Measurements from ENCODE around the gene UNC119.
"Not testable (repeated sequence)": the region's sequence is repeated elsewhere in the genome, so short reads cannot be mapped to it uniquely, and the experiment has no call there.

UNC119 gene

DNA sequence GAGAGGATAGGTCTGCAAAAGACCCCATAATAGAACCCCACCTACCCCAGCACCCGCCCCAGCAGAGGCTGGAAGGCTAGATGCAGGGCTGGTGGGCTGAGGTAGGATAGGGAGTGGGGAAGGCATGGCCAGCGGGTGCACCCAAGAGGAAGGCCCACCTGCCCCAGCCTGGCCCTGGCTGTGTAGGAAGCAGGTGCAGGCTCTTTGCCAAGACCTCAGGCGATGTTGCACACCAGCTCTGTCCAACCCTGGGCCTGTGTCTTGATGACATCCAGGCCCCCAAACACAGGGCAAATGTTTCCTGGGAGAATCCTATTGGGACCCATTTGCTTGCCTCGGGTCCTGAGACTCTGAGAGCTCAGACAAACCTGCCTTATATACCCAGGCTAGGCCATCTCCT is 12.2 kb downstream of the UNC119 start:
- DNase-seq, result no peak

DNA sequence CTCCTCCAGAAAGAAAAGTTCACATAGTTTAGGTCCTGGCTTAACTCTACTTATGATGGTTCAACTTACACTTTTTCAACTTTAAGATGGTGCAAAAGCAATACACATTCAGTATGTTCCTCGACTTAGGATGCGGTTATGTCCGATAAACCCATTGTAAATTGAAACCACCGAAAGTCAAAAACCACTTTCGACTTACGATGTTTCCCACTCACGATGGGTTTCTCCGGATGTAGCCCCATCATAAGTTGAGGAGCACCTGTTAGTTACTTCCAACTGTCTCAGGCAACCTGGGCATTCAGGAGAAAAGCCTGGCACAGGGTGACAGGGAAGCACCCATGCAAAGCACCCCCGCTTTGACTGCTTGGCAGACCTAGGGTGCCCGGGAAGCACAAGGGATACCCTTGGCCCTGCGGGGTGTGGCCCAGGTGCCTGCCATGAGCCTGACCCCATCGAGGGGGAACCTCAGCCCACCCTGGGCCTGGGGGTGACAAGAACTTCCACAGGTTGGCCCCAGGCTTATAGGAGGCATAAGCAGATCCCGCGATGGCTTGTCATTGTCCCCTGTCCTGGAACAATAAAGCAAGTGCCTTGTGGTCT is 14.0 kb downstream of the UNC119 start:
- DNase-seq, result no peak

DNA sequence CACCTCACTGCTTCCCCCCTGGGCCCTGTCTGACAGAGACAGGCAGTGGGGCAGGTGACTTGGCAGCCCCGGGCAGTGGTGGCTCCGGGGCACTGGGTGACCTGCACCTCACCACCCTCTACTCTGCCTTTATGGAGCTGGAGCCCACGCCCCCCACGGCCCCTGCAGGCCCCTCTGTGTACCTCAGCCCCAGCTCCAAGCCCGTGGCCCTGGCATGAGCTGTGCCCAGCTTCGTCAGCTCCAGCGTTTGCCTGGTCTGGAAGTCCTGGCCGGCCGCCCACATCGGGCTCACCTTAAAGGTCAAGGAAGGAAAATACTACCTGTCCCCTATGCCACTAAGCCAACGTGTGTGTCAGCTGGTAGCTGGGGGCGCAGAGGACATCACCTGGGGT is 15.2 kb downstream of the UNC119 start:
- no peak for DNase-seq

DNA sequence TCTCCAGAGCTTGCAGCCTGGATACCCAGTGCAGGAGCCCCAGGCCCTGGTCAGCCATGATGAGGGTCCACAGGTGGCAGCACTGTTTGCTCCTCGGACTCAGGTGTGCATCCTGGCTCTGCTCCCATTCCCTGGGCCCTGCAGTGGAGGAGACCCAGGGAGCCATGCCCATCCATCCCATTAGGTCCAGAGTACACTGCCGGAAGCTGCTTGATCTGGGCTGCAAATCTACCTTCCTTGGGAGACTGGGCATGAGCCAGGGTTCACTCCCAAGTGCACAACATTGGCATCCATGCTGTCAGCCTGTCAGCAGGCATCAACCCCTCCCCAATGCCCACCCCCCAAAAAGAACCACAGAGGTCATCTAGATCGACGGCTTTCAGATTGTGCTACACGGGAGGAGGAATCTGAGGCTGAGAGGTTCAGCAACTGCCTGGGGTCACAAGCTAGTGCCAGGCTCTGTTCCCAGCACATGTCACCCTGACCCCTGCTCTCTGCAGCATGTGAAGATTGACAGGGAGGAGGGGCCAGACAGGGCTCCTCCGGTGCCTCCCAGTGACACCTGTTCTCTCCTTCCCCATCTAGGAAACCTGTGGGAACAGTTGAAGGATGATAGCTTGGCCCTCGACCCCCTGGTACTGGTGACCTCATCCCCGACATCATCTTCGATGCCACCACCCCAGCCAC is 15.7 kb downstream of the UNC119 start:
- DNase-seq, result no peak

DNA sequence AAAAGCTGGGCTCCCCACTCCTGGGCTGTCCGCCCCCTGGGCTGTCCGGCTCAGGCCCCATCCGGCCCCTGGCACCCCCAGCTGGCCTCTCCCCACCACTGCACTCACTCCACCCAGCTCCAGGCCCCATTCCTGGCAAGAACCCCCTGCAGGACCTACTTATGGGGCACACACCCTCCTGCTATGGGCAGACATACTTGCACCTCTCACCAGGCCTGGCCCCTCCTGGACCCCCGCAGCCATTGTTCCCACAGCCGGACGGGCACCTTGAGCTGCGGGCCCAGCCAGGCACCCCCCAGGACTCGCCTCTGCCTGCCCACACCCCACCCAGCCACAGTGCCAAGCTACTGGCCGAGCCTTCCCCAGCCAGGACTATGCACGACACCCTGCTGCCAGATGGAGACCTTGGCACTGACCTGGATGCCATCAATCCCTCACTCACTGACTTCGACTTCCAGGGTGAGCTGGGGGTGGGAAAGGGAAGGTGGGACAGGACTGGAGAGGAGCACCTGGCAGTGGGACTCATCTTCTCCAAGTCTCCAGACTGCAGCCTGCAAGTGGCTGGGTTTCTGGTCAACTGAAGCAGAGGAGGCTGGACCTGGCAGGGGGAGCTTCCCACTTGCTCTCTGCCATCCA is 17.6 kb downstream of the UNC119 start:
- DNase-seq, result no peak

DNA sequence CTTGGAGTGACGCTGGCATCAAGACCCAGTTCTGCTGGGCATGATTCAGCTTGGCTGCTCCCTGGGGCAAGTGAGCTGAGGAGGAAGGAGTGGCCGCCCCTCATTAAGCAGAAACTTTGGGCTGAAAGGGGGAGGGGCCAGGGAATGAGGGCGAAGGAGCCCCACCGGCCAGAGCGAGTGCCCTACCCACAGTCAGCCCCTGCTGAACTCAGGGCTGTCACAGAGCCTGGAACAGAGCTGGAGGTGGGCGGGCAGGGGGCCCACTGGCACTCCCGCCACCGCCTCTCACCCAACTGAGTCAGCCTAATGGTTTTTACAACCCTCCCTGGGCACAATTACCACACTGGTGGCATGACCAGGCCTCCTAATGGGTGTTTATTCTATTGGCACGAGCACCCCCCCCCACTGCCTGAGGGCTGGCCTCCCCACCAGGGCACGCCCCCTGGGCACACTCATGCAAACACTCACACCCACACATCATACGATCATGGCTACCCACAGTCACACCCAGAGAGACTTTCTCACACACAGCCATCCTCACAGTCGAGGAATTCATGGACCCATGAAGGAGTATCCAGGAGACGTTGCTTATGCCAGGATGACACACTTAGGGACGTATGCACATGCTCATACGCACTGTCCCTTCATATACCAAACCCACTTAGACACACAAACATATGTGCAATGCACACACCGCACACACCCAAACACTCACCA is 19.2 kb downstream of the UNC119 start:
- no peak for DNase-seq

- no peak for DNase-seq
Measured at GRCh38 chr17:28532050-28532960, 20.1 kb downstream of the UNC119 start.

DNA sequence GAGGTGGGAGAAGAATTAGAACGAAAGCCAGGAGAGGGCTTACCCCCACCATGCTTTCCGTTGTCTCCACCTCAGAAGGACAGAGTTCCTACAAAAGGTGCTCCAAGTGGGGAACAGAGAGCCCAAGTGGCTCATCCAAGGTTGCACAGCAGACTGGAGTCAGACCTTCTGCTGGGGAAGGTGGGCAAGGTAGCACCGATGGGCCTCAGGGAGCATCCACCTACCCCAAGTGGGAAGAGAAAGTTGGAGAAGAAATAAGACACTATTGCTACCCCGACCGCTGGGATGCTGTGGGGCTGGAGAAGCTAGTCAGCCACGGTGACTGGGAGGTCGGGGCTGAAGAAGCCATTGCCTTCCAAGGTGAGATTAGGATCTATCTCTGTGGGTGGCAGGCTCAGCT is 21.5 kb downstream of the UNC119 start:
- DNase-seq, result no peak

DNA sequence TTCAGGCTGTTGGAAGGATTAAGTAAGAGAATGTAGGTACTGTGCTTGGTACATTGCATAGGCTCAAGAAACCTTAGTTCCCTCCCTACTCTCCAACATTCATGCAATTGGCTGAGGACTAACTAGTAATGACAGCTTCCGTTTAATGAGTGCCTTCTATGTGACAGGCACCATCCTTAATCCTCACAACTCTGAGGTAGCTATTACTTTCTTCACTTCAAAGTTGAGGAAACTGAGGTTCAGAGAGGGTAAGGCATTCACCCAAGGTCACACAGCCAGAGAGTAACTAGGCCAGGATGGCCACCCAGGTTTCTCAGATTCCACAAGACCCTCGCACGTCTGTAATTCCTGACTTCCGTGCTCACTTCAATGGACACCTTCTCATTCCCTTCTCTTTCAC is 22.2 kb downstream of the UNC119 start:
- no peak for DNase-seq

DNA sequence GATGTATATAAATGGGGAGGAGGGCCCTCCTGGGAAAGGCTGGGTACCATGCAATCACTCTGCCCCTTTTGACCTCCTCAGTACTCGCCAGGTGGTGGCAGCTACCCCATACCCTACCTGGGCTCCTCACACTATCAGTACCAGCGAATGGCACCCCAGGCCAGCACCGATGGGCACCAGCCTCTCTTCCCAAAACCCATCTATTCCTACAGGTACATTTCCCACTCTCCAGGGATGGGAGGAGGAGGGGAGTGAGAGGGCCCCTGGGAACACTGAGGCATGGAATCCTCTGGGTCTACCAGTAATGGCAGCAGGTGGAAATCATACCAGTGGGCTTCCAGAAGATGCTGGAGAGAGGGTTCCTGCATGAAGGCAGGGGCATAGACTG is 23.4 kb downstream of the UNC119 start:
- DNase-seq, result no peak

DNA sequence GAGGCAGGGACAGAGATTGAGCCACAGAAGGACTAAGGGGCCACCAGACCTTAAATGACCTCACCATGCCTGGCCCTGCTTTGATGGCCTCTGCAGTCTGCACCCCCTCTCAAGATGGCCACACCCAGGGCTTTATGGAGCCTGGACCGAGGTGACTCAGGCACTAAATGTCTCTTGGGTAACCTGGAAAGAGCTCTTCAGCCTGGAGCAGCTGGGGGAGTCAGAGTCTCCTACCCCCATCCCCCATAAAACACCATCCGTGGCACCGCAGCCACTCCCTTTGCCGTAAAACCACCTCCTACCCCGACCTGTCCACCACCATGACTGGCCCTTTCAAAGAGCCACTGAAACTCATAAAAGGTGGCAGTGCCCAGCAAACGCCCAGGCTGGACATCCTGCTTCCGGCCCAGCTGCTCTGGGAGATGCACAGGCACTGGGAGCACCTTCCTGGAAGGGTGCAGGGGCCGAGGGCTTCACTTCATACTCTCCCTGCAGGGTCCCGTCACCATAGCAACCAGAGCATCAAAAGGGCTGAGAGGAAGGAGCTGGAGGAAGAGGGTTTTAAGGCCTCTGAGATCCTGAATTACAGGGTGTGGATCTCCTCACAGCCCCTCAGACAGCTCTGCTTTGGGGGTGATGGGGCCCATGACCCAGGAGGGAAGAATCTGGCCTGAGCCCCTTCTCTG is 24.0 kb downstream of the UNC119 start:
- no peak for DNase-seq

DNA sequence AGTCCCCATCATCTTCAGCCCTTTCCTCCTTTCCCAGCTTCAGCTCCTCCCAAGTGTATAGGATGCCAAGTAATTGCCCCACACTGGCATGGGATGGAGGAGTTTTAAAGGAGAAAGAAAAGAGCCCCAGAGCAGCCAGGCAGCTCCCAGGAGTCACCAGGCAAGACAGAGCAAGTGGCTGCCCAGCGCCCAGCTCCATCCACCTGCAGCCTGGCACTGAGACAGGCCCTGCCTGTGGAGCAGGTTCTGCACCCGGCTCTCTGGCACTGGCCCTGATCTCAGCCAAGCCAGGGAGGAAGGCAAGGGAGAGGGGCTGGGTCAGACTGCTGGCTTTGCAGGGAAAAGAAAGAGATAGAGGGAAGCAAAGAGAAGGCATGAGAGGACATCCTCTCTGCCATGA is 24.6 kb downstream of the UNC119 start:
- no peak for DNase-seq

DNA sequence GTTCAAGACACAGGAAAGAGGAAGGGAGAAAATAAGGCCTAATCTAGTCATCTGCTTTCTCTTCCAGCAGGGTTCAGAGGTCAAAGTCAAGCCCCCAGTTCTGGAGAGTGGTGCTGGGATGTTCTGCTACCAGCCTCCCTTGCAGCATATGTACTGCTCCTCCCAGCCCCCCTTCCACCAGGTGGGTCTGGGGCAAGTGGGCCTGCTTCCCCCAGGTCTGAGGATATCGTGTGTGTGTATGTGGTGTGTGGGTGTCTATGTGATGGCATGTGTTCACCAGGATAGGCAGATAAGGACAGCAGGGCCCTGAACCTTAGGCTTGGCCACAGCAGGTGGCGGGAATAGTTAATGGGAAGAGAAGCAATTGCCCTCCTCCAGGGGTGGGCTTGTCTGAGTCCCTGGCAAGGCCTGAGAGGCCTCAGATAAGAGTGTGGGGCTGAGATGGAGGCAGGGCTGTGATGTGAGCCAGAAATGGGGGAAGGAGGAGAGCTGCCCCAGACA is 25.2 kb downstream of the UNC119 start:
- DNase-seq, result no peak

DNA sequence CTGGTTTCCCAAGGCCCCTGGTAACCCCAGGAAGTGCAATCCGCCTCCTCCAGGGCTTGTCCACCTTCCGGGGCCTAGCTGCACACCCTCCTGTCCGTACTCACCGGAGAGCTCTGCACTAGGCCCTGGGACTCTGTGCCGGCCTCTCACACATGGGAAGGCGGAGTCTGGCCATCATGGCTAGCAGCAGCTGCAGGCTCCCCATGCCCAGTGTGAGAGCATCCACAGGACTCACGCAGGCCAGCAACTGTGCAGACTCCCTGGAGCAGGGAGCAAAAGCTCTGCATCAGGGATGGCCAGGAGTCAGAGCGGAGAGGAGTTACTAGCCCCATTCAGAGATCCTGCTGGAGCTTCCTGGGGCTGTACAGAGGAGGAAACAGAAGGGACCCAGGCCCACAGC is 26.0 kb downstream of the UNC119 start:
- no peak for DNase-seq

GRCh38 chr17:28524476-28525424 is 27.7 kb downstream of the UNC119 start:
- DNase-seq, result no peak

- no peak for DNase-seq
Measured at GRCh38 chr17:28523876-28524275, 28.5 kb downstream of the UNC119 start.

GRCh38 chr17:28523186-28523585 is 29.2 kb downstream of the UNC119 start:
- DNase-seq, result no peak

DNA sequence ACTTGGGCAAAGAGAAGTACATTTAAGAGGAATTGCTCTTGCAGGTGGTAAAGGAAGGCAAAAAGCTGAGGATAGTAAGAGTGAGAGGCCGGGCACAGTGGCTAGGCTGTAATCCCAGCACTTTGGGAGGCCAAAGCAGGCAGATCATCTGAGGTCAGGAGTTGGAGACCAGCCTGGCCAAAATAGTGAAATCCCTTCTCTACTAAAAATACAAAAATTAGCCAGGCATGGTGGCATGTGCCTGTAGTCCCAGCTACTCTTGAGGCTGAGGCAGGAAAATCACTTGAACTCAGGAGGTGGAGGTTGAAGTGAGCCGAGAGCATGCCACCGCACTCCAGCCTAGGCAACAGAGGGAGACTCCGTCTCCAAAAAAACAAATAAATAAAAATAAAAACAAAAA is 30.1 kb downstream of the UNC119 start:
- not testable (repeated sequence) for DNase-seq

DNA sequence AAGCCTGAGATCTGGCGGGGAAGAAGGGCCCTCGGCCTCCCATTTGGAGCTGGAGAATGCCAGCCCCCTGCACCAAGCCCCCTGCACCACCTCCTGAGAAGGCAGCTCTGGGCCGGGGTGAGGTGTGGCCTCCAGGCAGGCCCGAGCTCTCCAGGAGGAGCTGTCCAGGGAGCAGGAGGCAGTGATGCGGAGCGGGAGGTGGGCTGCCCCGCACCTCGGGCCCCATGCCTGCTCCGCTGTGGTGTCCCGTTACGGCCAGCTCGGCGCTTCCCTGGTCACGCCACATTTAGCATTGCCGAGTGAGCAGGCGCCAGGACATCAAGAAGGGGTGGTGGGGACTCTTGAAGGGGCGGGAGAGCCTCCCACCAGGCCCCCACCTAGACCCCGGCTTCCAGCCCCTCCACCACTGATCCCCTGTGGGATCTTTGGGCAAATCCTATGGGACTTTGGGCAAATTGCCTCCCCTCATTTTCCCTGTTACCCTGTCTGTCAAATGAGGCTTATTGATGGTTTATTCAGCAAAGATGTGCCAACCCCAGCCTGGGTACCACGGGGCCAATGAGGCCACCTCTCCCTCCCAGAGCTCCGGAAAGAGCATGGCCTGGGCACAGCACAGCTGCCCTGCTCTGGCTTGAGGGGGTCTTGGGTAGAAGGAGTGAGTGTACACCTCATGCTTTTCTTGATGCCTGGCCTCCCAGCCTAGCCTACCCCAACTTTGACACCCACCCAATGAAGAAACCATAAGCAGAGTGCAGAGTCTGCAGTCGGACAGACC is 30.9 kb downstream of the UNC119 start:
- DNase-seq, result no peak

GRCh38 chr17:28520687-28521086 is 31.7 kb downstream of the UNC119 start:
- DNase-seq, result no peak
